ENCODE results near the gene GNA15. TPM values are rescaled to one million over a fixed set of nuclear protein-coding genes. Genes with fewer than 3 reads are reported as not detected.

Gene GNA15
- total RNA-seq, 1 experiment from 2014 or later: 0.22 TPM

DNA sequence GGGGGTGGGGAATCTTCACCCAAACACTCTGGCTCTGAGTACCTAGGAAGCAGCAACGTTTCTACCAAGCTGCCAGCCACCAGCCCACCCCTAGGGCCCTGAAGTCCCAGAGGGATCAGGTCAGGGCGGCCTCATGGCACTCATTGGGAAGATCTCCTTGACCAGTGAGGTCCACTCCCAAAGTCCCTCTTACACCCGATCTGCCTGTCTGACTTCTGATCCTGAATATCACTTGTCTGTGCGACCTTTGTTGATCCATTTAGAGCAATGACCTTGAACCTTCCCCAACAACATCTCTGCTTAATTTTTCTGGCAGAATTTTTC is 2.1 kb upstream of the GNA15 start:
- Mint-ChIP-seq H3K27ac (no peak overlapping the region), H3K4me1 (peaks cover 9% of the 10 kb centered on the region), H3K9me3 (no peaks in the 10 kb centered on the region), H3K4me3 (no peak overlapping the region), H3K36me3 (no peaks in the 10 kb centered on the region), H3K27me3 (ENCODE audit: low read depth) (no peaks in the 10 kb centered on the region; the same call in 1 of the 2 replicates)
- TF ChIP-seq, protein P1, sequence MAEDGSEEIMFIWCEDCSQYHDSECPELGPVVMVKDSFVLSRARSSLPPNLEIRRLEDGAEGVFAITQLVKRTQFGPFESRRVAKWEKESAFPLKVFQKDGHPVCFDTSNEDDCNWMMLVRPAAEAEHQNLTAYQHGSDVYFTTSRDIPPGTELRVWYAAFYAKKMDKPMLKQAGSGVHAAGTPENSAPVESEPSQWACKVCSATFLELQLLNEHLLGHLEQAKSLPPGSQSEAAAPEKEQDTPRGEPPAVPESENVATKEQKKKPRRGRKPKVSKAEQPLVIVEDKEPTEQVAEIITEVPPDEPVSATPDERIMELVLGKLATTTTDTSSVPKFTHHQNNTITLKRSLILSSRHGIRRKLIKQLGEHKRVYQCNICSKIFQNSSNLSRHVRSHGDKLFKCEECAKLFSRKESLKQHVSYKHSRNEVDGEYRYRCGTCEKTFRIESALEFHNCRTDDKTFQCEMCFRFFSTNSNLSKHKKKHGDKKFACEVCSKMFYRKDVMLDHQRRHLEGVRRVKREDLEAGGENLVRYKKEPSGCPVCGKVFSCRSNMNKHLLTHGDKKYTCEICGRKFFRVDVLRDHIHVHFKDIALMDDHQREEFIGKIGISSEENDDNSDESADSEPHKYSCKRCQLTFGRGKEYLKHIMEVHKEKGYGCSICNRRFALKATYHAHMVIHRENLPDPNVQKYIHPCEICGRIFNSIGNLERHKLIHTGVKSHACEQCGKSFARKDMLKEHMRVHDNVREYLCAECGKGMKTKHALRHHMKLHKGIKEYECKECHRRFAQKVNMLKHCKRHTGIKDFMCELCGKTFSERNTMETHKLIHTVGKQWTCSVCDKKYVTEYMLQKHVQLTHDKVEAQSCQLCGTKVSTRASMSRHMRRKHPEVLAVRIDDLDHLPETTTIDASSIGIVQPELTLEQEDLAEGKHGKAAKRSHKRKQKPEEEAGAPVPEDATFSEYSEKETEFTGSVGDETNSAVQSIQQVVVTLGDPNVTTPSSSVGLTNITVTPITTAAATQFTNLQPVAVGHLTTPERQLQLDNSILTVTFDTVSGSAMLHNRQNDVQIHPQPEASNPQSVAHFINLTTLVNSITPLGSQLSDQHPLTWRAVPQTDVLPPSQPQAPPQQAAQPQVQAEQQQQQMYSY (CRISPR knock-in tag; IDR thresholded peaks at IDR 0.05): no peak
- no peak for TF ChIP-seq GABPB1 (CRISPR knock-in tag; IDR thresholded peaks at IDR 0.05)
- DNase-seq (ENCODE audit: low spot score): no peak
- ChIA-PET POLR2A (no interaction called here), CTCF (interaction anchor here (1.7 kb wide), 1 partner anchor 25 kb away, joined by 6 read pairs; no protein-coding TSS in a partner anchor)
- ATAC-seq: no peak

DNA sequence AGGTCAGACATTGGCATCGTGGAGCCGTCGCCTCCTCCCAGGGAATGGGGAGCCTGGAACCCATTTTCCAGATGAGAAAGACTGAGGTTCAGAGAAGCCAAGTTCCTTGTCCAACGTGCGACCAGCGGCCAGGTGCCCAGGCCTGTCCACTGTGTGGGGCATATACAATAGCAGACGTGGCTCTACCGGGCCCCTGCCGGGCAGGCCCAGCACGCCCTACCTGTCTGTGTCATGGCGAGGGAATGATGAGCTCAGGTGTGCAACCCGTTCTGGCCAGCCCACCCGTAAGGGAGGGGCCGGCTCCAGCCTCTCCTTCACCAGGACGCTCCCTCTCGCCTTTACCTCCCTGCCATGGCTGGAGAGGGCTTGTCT is 837 bp downstream of the GNA15 start:
- Mint-ChIP-seq H3K27me3 (ENCODE audit: low read depth) (no peaks in the 10 kb centered on the region; the same call in 1 of the 2 replicates), H3K9me3 (no peaks in the 10 kb centered on the region), H3K36me3 (no peaks in the 10 kb centered on the region), H3K27ac (no peak overlapping the region), H3K4me3 (no peak overlapping the region), H3K4me1 (peaks cover 9% of the 10 kb centered on the region)
- no peak for ATAC-seq
- CTCF ChIA-PET: interaction anchor here (0.6 to 3.2 kb wide), 5 partner anchors 8 to 186 kb away, joined by 3 to 21 read pairs (median 4); no protein-coding TSS in a partner anchor
- DNase-seq (ENCODE audit: low spot score): no peak
- 0 out of 2 replicates have a peak, but pooled peaks have one; percentile 17 for TF ChIP-seq GTF2I (CRISPR knock-in tag; conservative IDR thresholded peaks at IDR 0.05)
- no peak for TF ChIP-seq TEAD1 (CRISPR knock-in tag; IDR thresholded peaks at IDR 0.05)
- POLR2A ChIA-PET: no interaction called here

DNA sequence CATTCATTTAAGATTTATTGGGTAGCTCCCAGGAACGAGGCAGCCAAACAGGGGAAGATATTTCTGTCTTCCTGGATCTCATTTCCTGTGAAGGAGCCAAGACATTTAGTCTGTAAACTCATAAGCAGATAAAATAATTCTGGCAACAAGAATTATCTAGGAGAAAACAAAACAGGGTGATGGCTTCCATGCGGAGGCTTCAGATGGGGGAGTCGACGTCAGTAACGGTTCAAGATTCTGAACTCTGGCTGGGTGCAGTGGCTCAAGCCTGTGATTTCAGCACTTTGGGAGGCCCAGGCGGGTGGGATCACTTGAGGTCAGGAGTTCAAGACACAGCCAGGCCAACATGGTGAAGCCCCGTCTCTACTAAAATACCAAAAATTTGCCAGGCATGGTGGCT is 1.3 kb downstream of the GNA15 start:
- DNase-seq (ENCODE audit: low spot score) (no peak), ATAC-seq (no peak)
- H3K9me3 Mint-ChIP-seq: no peaks in the 10 kb centered on the region
- ChIA-PET POLR2A (no interaction called here), CTCF (interaction anchor here (0.7 to 3.2 kb wide), 4 partner anchors 8 to 187 kb away, joined by 3 to 21 read pairs (median 4); no protein-coding TSS in a partner anchor)
- no peaks in the 10 kb centered on the region for H3K36me3 Mint-ChIP-seq
- no peaks in the 10 kb centered on the region; the same call in 1 of the 2 replicates for H3K27me3 Mint-ChIP-seq (ENCODE audit: low read depth)
- TF ChIP-seq TEAD1 (CRISPR knock-in tag; IDR thresholded peaks at IDR 0.05): no peak
- no peak for TF ChIP-seq IRF2 (CRISPR knock-in tag; IDR thresholded peaks at IDR 0.05; ENCODE audit: borderline replicate concordance, low read depth)
- TF ChIP-seq, protein P2, sequence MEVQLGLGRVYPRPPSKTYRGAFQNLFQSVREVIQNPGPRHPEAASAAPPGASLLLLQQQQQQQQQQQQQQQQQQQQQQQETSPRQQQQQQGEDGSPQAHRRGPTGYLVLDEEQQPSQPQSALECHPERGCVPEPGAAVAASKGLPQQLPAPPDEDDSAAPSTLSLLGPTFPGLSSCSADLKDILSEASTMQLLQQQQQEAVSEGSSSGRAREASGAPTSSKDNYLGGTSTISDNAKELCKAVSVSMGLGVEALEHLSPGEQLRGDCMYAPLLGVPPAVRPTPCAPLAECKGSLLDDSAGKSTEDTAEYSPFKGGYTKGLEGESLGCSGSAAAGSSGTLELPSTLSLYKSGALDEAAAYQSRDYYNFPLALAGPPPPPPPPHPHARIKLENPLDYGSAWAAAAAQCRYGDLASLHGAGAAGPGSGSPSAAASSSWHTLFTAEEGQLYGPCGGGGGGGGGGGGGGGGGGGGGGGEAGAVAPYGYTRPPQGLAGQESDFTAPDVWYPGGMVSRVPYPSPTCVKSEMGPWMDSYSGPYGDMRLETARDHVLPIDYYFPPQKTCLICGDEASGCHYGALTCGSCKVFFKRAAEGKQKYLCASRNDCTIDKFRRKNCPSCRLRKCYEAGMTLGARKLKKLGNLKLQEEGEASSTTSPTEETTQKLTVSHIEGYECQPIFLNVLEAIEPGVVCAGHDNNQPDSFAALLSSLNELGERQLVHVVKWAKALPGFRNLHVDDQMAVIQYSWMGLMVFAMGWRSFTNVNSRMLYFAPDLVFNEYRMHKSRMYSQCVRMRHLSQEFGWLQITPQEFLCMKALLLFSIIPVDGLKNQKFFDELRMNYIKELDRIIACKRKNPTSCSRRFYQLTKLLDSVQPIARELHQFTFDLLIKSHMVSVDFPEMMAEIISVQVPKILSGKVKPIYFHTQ (CRISPR knock-in tag; IDR thresholded peaks at IDR 0.05): no peak
- no peak for TF ChIP-seq KAT7 (CRISPR knock-in tag; IDR thresholded peaks at IDR 0.05; ENCODE audit: borderline replicate concordance)
- no peak for TF ChIP-seq FOXJ3 (CRISPR knock-in tag; IDR thresholded peaks at IDR 0.05; ENCODE audit: borderline replicate concordance)
- TF ChIP-seq ZBTB21 (CRISPR knock-in tag; IDR thresholded peaks at IDR 0.05; ENCODE audit: borderline replicate concordance): no peak
- peaks cover 9% of the 10 kb centered on the region for H3K4me1 Mint-ChIP-seq
- no peak overlapping the region for H3K4me3 Mint-ChIP-seq
- H3K27ac Mint-ChIP-seq: no peak overlapping the region

DNA sequence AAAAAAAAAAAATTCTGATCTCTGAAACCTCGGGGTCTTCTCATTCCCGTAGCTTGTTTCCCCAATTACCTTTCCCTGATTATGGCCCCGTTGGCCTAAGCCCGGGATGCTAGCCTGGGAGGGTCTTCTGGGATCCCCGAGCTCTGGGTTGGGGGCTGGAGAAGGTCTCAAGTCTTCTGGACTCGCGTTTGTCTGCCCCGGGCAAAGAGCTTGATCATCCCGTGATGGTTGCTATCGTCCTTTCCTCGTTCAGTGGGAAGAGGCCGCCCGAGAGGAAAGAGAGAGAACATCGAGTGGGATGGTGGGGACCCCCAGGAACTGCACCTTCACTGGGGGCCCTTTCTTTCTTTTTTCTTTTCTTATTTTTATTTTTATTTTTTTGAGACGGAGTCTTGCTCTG is 2.4 kb downstream of the GNA15 start:
- ATAC-seq: no peak
- H3K27ac Mint-ChIP-seq: no peak overlapping the region
- ChIA-PET CTCF (interaction anchor here (1.1 to 3.2 kb wide), 5 partner anchors 9 to 187 kb away, joined by 4 to 21 read pairs (median 4); no protein-coding TSS in a partner anchor), POLR2A (no interaction called here)
- peaks cover 3% of the 10 kb centered on the region; the same call in 1 of the 2 replicates for H3K4me1 Mint-ChIP-seq
- no peaks in the 10 kb centered on the region; the same call in 1 of the 2 replicates for H3K27me3 Mint-ChIP-seq (ENCODE audit: low read depth)
- H3K4me3 Mint-ChIP-seq: no peak overlapping the region
- no peak for DNase-seq (ENCODE audit: low spot score)
- no peaks in the 10 kb centered on the region for H3K36me3 Mint-ChIP-seq
- H3K9me3 Mint-ChIP-seq: no peaks in the 10 kb centered on the region
- no peak for TF ChIP-seq SMAD3 (CRISPR knock-in tag; IDR thresholded peaks at IDR 0.05; ENCODE audit: borderline replicate concordance)
- TF ChIP-seq, protein P3, sequence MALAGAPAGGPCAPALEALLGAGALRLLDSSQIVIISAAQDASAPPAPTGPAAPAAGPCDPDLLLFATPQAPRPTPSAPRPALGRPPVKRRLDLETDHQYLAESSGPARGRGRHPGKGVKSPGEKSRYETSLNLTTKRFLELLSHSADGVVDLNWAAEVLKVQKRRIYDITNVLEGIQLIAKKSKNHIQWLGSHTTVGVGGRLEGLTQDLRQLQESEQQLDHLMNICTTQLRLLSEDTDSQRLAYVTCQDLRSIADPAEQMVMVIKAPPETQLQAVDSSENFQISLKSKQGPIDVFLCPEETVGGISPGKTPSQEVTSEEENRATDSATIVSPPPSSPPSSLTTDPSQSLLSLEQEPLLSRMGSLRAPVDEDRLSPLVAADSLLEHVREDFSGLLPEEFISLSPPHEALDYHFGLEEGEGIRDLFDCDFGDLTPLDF (CRISPR knock-in tag; IDR thresholded peaks at IDR 0.05): no peak
- TF ChIP-seq, protein P4, sequence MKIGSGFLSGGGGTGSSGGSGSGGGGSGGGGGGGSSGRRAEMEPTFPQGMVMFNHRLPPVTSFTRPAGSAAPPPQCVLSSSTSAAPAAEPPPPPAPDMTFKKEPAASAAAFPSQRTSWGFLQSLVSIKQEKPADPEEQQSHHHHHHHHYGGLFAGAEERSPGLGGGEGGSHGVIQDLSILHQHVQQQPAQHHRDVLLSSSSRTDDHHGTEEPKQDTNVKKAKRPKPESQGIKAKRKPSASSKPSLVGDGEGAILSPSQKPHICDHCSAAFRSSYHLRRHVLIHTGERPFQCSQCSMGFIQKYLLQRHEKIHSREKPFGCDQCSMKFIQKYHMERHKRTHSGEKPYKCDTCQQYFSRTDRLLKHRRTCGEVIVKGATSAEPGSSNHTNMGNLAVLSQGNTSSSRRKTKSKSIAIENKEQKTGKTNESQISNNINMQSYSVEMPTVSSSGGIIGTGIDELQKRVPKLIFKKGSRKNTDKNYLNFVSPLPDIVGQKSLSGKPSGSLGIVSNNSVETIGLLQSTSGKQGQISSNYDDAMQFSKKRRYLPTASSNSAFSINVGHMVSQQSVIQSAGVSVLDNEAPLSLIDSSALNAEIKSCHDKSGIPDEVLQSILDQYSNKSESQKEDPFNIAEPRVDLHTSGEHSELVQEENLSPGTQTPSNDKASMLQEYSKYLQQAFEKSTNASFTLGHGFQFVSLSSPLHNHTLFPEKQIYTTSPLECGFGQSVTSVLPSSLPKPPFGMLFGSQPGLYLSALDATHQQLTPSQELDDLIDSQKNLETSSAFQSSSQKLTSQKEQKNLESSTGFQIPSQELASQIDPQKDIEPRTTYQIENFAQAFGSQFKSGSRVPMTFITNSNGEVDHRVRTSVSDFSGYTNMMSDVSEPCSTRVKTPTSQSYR (CRISPR knock-in tag; IDR thresholded peaks at IDR 0.05): no peak
- TF ChIP-seq, protein P5, sequence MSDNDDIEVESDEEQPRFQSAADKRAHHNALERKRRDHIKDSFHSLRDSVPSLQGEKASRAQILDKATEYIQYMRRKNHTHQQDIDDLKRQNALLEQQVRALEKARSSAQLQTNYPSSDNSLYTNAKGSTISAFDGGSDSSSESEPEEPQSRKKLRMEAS (CRISPR knock-in tag; IDR thresholded peaks at IDR 0.05): no peak
- no peak for TF ChIP-seq MXD4 (CRISPR knock-in tag; IDR thresholded peaks at IDR 0.05; ENCODE audit: borderline replicate concordance)
- TF ChIP-seq, protein P6, sequence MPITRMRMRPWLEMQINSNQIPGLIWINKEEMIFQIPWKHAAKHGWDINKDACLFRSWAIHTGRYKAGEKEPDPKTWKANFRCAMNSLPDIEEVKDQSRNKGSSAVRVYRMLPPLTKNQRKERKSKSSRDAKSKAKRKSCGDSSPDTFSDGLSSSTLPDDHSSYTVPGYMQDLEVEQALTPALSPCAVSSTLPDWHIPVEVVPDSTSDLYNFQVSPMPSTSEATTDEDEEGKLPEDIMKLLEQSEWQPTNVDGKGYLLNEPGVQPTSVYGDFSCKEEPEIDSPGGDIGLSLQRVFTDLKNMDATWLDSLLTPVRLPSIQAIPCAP (CRISPR knock-in tag; IDR thresholded peaks at IDR 0.05): no peak
- TF ChIP-seq, protein P7, sequence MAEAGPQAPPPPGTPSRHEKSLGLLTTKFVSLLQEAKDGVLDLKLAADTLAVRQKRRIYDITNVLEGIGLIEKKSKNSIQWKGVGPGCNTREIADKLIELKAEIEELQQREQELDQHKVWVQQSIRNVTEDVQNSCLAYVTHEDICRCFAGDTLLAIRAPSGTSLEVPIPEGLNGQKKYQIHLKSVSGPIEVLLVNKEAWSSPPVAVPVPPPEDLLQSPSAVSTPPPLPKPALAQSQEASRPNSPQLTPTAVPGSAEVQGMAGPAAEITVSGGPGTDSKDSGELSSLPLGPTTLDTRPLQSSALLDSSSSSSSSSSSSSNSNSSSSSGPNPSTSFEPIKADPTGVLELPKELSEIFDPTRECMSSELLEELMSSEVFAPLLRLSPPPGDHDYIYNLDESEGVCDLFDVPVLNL (CRISPR knock-in tag; IDR thresholded peaks at IDR 0.05; ENCODE audit: borderline replicate concordance, low read depth): no peak

All from WTC11 (cell line).